T-helper 2 cell treated with Interferon-gamma antibody and Interleukin-4, amounts not matched to agents 5 μg/mL and 100 μg/mL, for 36 hours (primary cell): ENCODE measurements around the gene TIMM44.
A peak's percentile ranks its signal among the peaks of the same experiment; 100 is the strongest.
"Not testable (repeated sequence)": the region's sequence is repeated elsewhere in the genome, so short reads cannot be mapped to it uniquely, and the experiment has no call there.

Experiments
- DNase-seq: peaks from one replicate; pipeline ENCODE4 v3.0.0; 2021; ENCODE audit warnings: low spot score
- H3K27ac Mint-ChIP-seq: one replicate; pipeline ENCODE4 v1.8.0; 2021; ENCODE audit warnings: mild to moderate bottlenecking, mixed read lengths
- H3K27me3 Mint-ChIP-seq: one replicate; pipeline ENCODE4 v1.8.0; 2021; ENCODE audit warnings: low read depth, mixed read lengths
- H3K36me3 Mint-ChIP-seq: one replicate; pipeline ENCODE4 v1.8.0; 2021; ENCODE audit warnings: low read depth, mixed read lengths
- H3K4me1 Mint-ChIP-seq: one replicate; pipeline ENCODE4 v1.8.0; 2021; ENCODE audit warnings: low read depth, mixed read lengths
- H3K4me3 Mint-ChIP-seq: one replicate; pipeline ENCODE4 v1.8.0; 2022; ENCODE audit warnings: mild to moderate bottlenecking, moderate library complexity, mixed read lengths
- H3K9me3 Mint-ChIP-seq: one replicate; pipeline ENCODE4 v1.8.0; 2021; ENCODE audit warnings: mixed read lengths

The TIMM44 gene

DNA sequence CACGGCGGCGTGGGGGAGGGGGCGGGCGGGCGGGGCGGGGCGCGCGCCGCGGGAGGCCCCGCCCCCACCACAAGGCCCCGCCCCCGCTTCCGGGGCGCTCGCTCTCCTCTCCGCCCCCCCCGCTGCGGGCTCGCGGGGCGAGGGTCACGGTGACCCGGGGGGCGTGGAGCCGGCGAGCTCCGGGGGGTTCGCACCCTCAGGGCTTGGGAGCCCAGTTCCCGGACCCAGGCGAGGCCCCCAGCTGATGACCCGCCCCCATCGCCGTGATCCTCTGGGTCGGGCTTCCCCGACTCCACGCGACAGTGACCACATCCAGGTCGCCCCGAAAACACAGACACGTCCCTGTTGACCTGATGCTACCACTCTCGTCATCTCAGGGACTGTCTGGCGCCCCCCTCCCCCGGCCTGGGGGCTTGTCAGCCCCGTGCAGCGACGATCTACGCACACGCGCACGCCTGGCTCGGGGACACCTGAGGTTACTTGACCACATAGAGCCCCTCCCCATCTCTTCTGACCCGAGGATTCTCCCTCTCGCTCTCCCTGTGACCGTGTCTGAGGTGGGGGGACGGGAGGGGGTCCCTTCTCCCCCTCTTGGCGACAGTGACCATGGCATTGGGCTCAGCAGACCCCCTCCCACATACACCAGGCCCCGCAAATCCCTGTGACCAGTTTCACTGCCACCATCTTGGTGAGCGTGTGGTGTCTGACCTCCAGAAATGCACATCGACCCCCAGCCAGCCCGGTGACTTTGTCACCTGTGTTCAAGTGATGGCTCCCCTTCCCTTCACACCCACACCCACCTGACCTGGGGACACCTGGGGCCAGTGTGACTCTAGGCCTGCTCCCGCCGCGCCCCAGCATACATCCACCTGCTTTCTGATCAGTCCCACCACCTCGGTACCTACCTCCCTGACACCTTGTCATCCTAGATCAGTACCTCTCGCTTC is 39.1 kb downstream of the TIMM44 start:
- peak overlapping the region; percentile 88 for H3K4me3 Mint-ChIP-seq
- peaks cover 3% of the 10 kb centered on the region for H3K27me3 Mint-ChIP-seq
- peaks cover 12% of the 10 kb centered on the region for H3K36me3 Mint-ChIP-seq
- H3K4me1 Mint-ChIP-seq, result peaks cover 22% of the 10 kb centered on the region
- H3K9me3 Mint-ChIP-seq, result no peaks in the 10 kb centered on the region
- peak overlapping the region; percentile 92 for H3K27ac Mint-ChIP-seq
- DNase-seq, result peak; percentile 70

DNA sequence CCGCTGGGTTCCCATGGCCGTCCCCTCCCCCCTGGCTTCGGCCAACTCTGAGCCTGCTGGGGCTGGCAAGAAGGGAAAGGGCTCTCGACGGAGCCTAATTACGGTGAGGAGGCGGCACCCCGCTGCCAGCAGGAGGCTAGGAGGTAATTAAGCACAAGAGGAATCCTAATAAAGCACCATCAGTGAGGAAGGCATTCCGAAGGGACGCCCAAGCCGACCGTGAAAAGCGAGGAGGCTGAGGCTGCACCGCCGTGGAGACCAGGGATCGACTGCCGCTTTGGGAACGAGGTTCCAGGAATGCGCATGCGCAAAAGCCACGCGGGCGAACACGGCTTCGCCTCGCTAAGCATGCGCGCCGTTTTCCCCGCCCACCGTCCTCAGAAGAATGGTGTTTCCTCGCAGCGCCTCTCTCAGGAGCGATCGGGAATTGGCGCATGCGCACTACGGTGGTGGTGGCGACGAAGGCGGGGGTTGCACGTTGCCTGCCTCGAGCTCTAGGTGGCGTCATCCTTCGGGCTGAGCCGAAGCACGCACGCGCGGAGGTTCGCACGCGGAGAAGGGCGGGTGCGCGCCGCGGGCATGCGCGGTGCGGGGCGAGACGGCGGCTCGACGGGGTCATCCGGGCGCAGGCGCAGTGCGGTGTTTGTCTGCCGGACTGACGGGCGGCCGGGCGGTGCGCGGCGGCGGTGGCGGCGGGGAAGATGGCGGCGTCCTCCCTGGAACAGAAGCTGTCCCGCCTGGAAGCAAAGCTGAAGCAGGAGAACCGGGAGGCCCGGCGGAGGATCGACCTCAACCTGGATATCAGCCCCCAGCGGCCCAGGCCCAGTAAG is 40.0 kb downstream of the TIMM44 start, which contains the start of gene MAP2K7:
Gene MAP2K7, plus strand, starts transcription at position 634 of the 830 bp plus-strand sequence. Its CDS starts 68 bp downstream, at position 702.
- DNase-seq, result peak; percentile 100
- H3K9me3 Mint-ChIP-seq, result no peaks in the 10 kb centered on the region
- peaks cover 22% of the 10 kb centered on the region for H3K4me1 Mint-ChIP-seq
- H3K36me3 Mint-ChIP-seq, result peaks cover 12% of the 10 kb centered on the region
- peak within 1 kb of the TSS; percentile 92 for H3K27ac Mint-ChIP-seq
- peak within 1 kb of the TSS; percentile 88 for H3K4me3 Mint-ChIP-seq
- H3K27me3 Mint-ChIP-seq, result peaks cover 3% of the 10 kb centered on the region

DNA sequence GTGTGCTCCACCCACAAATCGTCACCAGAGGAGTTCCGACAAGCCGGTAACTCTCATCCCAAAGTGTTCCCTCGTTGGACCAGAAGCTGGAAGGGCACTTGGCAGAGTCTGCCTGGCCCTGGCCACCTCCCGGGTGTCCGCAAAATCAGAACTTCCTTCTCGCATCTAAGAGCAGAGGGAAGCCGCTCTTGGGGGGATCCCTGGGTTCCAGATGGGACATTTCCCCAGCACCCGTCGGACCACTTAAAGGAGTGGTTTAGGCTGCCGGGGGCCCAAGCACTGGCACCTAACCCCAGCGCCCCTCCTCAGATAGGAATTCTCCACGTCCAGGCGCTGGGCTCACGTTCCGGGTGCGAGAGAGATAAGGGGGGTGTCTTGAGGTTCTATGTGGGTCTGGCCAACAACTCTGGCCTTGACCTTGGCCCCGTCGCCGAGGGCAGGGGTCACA is 40.6 kb downstream of the TIMM44 start:
- Mint-ChIP-seq H3K4me3 (peak overlapping the region; percentile 88), H3K27ac (peak overlapping the region; percentile 92), H3K4me1 (peaks cover 22% of the 10 kb centered on the region), H3K9me3 (no peaks in the 10 kb centered on the region), H3K27me3 (peaks cover 3% of the 10 kb centered on the region), H3K36me3 (peaks cover 12% of the 10 kb centered on the region)
- no peak for DNase-seq

DNA sequence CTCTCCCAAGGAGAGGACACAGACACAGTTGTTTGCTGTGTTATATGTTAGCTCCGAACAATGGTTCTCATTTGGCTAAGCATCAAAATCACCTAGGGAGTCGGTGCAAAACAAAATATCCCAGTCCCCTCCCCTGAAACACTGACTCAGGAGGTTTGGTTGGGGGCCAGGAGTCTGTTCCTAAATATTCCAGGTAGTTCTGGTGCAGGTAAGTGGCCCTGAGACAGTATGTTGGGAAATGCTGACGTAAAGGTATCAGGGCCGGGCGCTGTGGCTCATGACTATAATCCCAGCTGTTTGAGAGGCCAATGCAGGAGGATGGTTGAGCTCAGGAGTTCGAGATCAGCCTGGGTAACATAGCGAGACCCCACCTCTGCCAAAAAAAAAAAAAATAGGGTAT is 42.1 kb downstream of the TIMM44 start:
- no peak for DNase-seq
- Mint-ChIP-seq H3K4me1 (peaks cover 22% of the 10 kb centered on the region), H3K27ac (no peak overlapping the region), H3K4me3 (no peak overlapping the region), H3K9me3 (no peaks in the 10 kb centered on the region), H3K36me3 (peaks cover 12% of the 10 kb centered on the region), H3K27me3 (peaks cover 3% of the 10 kb centered on the region)

DNA sequence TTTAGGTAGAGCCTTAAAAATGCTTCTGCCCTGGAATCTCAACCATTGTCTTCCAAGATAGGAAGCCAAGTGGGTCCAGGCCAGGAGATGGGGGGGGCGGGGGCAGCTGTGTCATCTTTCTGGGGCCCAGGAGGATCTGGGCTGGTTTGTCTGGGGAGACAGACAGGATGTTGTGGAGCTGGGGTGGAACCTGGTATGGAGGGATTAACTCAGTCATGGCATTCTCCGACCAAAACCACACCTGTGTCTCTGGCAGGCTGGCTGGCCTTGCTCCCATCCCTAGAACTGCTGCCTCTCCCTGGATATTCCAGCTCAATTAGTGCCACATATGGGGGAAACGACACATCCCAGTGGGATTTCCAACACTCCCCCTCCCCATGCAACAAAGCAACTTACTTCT is 42.5 kb downstream of the TIMM44 start:
- H3K27me3 Mint-ChIP-seq, result peaks cover 3% of the 10 kb centered on the region
- H3K9me3 Mint-ChIP-seq, result no peaks in the 10 kb centered on the region
- H3K4me3 Mint-ChIP-seq, result no peak overlapping the region
- peaks cover 12% of the 10 kb centered on the region for H3K36me3 Mint-ChIP-seq
- peaks cover 22% of the 10 kb centered on the region for H3K4me1 Mint-ChIP-seq
- no peak for DNase-seq
- no peak overlapping the region for H3K27ac Mint-ChIP-seq

DNA sequence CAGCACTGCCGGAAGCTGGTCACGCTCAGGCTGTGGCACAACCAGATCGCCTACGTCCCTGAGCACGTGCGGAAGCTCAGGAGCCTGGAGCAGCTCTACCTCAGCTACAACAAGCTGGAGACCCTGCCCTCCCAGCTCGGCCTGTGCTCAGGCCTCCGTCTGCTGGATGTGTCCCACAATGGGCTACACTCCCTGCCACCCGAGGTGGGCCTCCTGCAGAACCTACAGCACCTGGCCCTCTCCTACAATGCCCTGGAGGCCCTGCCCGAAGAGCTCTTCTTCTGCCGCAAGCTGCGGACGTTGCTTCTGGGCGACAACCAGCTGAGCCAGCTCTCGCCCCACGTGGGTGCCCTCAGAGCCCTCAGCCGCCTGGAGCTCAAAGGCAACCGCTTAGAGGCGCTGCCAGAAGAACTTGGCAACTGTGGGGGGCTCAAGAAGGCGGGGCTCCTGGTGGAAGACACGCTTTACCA is 43.0 kb downstream of the TIMM44 start:
- Mint-ChIP-seq H3K4me1 (peaks cover 18% of the 10 kb centered on the region), H3K9me3 (no peaks in the 10 kb centered on the region), H3K36me3 (peaks cover 8% of the 10 kb centered on the region), H3K27ac (no peak overlapping the region), H3K27me3 (peaks cover 3% of the 10 kb centered on the region), H3K4me3 (no peak overlapping the region)
- no peak for DNase-seq

DNA sequence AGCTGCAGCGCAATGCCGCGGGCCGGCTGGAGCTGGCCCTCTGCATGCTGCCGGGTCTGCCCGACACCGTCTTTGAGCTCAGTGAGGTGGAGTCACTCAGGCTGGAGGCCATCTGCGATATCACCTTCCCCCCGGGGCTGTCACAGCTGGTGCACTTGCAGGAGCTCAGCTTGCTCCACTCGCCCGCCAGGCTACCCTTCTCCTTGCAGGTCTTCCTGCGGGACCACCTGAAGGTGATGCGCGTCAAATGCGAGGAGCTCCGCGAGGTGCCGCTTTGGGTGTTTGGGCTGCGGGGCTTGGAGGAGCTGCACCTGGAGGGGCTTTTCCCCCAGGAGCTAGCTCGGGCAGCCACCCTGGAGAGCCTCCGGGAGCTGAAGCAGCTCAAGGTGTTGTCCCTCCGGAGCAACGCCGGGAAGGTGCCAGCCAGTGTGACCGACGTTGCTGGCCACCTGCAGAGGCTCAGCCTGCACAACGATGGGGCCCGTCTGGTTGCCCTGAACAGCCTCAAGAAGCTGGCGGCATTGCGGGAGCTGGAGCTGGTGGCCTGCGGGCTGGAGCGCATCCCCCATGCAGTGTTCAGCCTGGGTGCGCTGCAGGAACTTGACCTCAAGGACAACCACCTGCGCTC is 43.6 kb downstream of the TIMM44 start:
- H3K9me3 Mint-ChIP-seq, result no peaks in the 10 kb centered on the region

DNA sequence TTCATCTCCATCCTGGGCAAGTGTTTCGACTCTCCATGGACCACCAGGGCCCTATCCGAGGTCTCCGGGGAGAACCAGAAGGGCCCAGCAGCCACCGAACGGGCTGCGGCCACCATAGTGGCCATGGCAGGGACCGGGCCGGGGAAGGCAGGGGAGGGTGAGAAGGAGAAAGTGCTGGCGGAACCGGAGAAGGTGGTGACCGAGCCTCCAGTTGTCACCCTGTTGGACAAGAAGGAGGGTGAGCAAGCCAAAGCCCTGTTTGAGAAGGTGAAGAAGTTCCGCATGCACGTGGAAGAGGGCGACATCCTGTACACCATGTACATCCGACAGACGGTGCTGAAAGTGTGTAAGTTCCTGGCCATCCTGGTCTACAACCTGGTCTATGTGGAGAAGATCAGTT is 44.5 kb downstream of the TIMM44 start:
- no peak overlapping the region for H3K4me3 Mint-ChIP-seq
- peaks cover 10% of the 10 kb centered on the region for H3K4me1 Mint-ChIP-seq
- H3K27ac Mint-ChIP-seq, result no peak overlapping the region

More for the DNA sequence above, 43.6 kb downstream of the TIMM44 start:
- H3K4me1 Mint-ChIP-seq, result peaks cover 14% of the 10 kb centered on the region
- no peak overlapping the region for H3K4me3 Mint-ChIP-seq
- H3K27me3 Mint-ChIP-seq, result peaks cover 3% of the 10 kb centered on the region
- H3K36me3 Mint-ChIP-seq, result peaks cover 5% of the 10 kb centered on the region
- no peak for DNase-seq
- no peak overlapping the region for H3K27ac Mint-ChIP-seq

DNA sequence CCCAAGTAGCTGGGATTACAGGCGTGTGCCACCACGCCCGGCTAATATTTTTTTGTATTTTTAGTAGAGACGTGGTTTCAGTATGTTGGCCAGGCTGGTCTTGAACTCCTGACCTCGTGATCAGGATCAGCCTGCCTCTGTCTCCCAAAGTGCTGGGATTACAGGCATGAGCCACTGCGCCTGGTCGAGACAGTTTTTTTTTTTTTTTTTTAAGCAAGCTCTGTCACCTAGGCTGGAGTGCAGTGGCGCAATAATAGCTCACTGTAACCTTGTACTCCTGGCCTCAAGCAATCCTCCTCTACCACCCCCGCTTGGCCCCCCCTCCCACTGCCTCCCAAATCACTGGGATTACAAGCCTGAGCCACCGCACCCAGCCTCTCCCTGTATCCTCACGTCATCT is 46.2 kb downstream of the TIMM44 start:
- H3K36me3 Mint-ChIP-seq, result no peaks in the 10 kb centered on the region
- peaks cover 1% of the 10 kb centered on the region for H3K4me1 Mint-ChIP-seq
- H3K27me3 Mint-ChIP-seq, result no peaks in the 10 kb centered on the region
- no peaks in the 10 kb centered on the region for H3K9me3 Mint-ChIP-seq
- DNase-seq, result no peak
- no peak overlapping the region for H3K4me3 Mint-ChIP-seq
- no peak overlapping the region for H3K27ac Mint-ChIP-seq

More for the DNA sequence above, 44.5 kb downstream of the TIMM44 start:
- Mint-ChIP-seq H3K9me3 (no peaks in the 10 kb centered on the region), H3K27me3 (peaks cover 3% of the 10 kb centered on the region), H3K36me3 (no peaks in the 10 kb centered on the region)
- no peak for DNase-seq

DNA sequence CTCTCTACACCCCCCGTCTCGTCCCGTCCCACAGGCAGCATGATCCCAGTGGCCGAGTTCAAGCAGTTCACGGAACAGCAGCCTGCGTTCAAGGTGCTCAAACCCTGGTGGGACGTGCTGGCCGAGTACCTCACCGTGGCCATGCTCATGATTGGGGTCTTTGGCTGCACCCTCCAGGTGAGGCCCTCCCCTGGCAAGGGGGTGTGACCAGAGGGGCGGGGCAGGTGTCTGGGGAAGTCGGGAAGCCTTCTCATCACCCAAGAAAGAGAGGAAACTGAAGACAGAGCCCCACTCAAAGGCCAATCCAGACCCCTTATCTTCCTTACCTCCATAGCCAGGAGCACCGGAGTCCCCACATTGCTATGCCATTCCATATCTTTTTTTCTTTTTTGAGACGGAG is 47.9 kb downstream of the TIMM44 start:
- Mint-ChIP-seq H3K4me3 (no peak overlapping the region), H3K36me3 (no peaks in the 10 kb centered on the region), H3K27me3 (no peaks in the 10 kb centered on the region), H3K27ac (no peak overlapping the region), H3K9me3 (no peaks in the 10 kb centered on the region), H3K4me1 (no peaks in the 10 kb centered on the region)
- no peak for DNase-seq

DNA sequence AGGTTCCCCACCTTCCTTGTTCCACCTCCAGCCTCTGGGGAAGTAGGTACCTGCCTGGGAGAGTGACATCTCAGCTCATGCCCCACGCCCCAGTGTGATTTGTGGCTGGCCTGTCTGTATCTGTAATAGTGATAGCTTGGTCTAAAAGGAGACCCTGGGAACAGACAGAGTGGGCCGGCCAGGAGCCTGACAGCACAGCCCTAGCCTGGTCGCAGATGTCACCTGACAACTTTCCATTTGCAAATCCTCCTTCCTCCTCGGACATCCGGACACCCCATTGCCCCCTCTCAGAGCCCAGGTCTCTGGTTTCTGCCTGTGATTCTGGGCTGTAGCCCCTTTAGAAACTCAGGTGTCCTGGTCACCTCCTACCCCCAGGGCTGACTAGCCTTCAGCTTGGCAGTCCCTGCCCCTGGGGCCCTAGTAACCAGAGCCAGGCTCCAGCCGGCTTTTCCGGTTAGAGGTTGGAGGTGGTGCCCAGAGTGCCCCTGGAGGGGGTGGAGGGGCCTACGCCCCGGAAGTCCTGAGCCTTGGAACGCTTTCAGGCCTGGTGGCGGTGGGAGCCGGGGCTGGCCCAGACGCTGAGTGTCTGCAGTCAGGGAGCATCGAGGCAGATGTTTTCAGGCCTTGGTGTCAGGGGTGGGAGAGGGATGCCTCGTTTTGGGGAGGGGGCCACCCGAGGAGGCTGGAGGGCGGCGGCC is 48.7 kb downstream of the TIMM44 start:
- no peaks in the 10 kb centered on the region for H3K9me3 Mint-ChIP-seq
- no peaks in the 10 kb centered on the region for H3K4me1 Mint-ChIP-seq
- H3K27ac Mint-ChIP-seq, result no peak overlapping the region
- DNase-seq, result no peak
- H3K36me3 Mint-ChIP-seq, result no peaks in the 10 kb centered on the region
- no peak overlapping the region for H3K4me3 Mint-ChIP-seq
- H3K27me3 Mint-ChIP-seq, result no peaks in the 10 kb centered on the region

DNA sequence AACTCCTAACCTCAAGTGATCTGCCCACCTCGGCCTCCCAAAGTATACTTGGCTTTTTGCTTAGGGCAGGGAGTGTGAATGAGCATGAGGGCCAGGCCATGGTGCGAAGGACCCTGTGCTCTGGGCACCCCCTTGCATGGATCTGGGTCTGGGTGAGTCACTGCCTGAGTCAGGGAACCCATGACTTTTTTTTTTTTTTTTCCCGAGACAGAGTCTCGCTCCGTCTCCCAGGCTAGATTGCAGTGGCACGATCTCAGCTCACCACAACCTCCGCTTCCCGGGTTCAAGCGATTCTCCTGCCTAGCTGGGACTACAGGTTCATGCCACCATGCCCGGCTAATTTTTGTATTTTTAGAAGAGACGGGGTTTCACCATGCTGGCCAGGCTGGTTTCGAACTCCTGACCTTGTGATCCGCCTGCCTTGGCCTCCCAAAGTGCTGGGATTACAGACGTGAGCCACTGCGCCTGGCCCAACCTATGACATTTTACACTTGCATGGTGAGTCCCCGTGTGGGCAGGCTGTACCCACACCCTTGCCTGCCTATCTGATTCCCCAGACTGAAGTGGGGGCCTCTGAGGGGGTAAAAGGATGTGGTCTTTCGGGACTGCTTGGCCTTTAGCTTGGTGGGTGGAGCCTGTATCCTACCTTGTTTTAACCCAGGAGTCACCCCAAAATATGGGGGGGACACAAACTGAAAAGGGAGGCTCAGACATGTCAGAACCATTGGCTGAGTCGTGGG is 49.9 kb downstream of the TIMM44 start:
- H3K27ac Mint-ChIP-seq, H3K9me3 Mint-ChIP-seq, H3K4me3 Mint-ChIP-seq, H3K36me3 Mint-ChIP-seq, DNase-seq, H3K27me3 Mint-ChIP-seq, H3K4me1 Mint-ChIP-seq: not testable (repeated sequence)

DNA sequence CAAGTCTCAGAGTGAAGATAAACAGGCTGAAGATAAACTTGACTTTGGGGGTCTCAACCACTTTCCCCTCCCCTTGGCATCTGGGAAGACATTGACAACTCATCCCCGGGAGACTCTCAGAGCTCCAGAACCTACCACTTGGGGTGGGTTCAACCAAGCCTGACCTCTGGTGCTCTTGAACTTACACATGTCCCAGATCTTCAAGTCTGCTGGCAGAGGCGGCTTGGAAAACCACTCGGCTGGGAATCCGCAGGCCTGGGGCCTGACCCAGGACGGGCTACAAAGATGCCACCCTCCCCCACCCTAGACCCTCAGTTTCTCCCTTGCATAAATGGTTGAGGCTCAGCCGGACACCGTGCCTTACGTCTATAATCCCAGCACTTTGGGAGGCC is 54.6 kb downstream of the TIMM44 start:
- H3K4me3 Mint-ChIP-seq, result no peak overlapping the region
- H3K9me3 Mint-ChIP-seq, result no peaks in the 10 kb centered on the region
- no peaks in the 10 kb centered on the region for H3K4me1 Mint-ChIP-seq
- DNase-seq, result no peak
- no peak overlapping the region for H3K27ac Mint-ChIP-seq
- H3K27me3 Mint-ChIP-seq, result peaks cover 9% of the 10 kb centered on the region
- no peaks in the 10 kb centered on the region for H3K36me3 Mint-ChIP-seq
